BE2C (cell line): Measurements from ENCODE around the gene F7.
A peak's percentile ranks its signal among the peaks of the same experiment; 100 is the strongest.

Experiments used
- DNase-seq: peaks from one replicate; pipeline ENCODE4 v3.0.0-alpha.2; 2020
- H3K27me3 ChIP-seq: fragments of 250-450 bp; sonication (Bioruptor Pico); 2 replicates; pipeline ENCODE4 v1.5.1; 2020; ENCODE audit warnings: mild to moderate bottlenecking
- H3K36me3 ChIP-seq: fragments of 250-450 bp; sonication (Bioruptor Pico); 2 replicates; pipeline ENCODE4 v1.5.1; 2020; ENCODE audit warnings: mild to moderate bottlenecking
- H3K4me1 ChIP-seq: fragments of 250-450 bp; sonication (Bioruptor Pico); 2 replicates; pipeline ENCODE4 v1.5.1; 2020
- H3K4me3 ChIP-seq: 2 replicates; pipeline ENCODE4 v1.5.1; 2011; ENCODE audit warnings: low read depth, low read length
- H3K9me3 ChIP-seq: fragments of 250-450 bp; sonication (Bioruptor Pico); 2 replicates; pipeline ENCODE4 v1.5.1; 2020
- CTCF ChIP-seq: IDR thresholded peaks from 2 replicates; pipeline ENCODE4 v1.5.1; 2012; ENCODE audit warnings: mild to moderate bottlenecking, low read depth, low read length

The F7 gene

DNA sequence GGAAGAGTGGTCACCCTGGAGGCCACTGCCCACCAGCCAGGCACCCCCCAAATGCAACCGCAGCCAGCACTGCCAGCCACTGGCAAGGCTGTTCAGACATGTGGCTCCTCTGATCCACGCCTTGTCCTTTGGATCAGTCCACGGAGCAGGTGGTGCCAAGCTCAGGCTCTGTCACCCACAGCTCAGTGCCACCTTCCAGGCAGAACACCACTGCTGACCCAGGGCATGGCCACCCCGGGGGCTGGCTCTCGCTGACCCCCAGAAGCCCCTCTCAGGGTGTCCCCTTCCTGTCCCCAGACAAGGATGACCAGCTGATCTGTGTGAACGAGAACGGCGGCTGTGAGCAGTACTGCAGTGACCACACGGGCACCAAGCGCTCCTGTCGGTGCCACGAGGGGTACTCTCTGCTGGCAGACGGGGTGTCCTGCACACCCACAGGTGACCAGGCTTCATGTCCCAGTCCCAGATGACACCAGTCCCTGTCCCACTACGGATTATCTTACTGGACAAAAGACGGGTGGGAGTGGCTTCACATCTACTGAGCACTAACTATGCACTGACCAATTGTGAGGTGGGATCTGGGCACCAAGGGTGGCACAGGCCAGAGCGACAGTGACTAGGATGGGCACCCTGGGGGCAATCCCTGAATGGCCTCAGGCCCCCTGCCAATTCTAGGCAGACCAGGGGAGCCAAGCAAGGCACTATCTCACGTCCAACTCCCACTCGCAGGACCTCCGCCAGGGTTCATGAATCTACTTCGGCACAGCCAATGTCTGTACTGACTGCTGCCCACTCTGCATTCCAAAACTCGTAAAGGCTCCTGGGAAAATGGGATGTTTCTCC is 10.0 kb downstream of the F7 start:
- peaks cover 5% of the 10 kb centered on the region for H3K27me3 ChIP-seq
- H3K4me1 ChIP-seq, result no peaks in the 10 kb centered on the region
- peaks cover 3% of the 10 kb centered on the region for H3K9me3 ChIP-seq
- H3K36me3 ChIP-seq, result no peaks in the 10 kb centered on the region
- no peak overlapping the region for H3K4me3 ChIP-seq
- no peak for TF ChIP-seq CTCF
- DNase-seq, result no peak

DNA sequence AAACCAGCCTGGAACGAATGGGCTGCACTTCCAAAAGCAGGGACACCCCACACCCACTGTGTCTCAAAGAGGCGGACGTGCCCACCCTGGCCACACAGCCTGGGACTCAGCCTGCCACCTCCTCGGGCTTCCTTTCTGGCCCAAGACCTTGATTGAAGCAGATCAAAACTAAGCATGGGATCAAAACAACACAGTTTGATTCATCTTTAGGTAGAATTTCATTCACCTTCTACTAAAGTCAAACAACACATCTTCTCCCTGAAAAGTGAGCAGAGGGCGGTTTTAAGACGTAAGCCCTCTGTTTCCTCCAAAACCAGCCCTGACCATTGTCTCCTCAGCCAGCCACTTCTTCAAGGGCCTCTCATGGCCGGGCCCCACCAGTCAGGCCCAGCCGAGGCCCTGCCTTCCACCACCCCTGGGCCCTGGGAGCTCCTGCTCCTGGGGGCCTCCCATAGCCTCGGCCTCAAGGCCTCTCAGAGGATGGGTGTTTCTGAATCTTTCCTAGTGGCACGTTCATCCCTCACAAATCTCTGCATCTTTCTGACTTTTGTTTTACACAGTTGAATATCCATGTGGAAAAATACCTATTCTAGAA is 10.7 kb downstream of the F7 start:
- Histone ChIP-seq H3K27me3 (no peaks in the 10 kb centered on the region; the same call in 1 of the 2 replicates), H3K4me1 (no peaks in the 10 kb centered on the region), H3K9me3 (no peaks in the 10 kb centered on the region), H3K4me3 (no peak overlapping the region), H3K36me3 (no peaks in the 10 kb centered on the region)
- DNase-seq, result no peak
- TF ChIP-seq CTCF, result no peak

DNA sequence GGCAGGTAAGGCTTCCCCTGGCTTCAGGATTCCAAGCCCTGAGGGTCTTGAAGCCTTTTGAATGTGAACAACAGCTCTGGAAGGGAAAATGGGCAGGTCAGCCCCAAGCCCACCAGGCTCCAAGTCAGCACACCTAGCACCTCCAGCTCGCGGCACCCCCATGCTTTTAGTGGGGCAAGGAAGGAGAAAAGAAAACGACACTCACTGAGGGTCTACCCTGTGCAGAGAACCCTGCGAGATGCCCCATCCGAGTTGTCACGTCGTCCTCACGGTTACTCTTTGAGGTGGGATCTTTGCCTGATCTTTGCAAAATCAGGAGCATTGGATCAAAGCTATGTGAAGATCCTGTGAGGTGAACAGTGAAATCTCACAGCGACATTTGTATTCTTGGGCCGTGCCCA is 11.3 kb downstream of the F7 start:
- DNase-seq, result no peak
- no peaks in the 10 kb centered on the region for H3K36me3 ChIP-seq
- TF ChIP-seq CTCF, result no peak

GRCh38 chr13:113117335-113117872 is 11.8 kb downstream of the F7 start:
- Histone ChIP-seq H3K4me1 (no peaks in the 10 kb centered on the region), H3K27me3 (no peaks in the 10 kb centered on the region; the same call in 1 of the 2 replicates), H3K4me3 (no peak overlapping the region), H3K9me3 (no peaks in the 10 kb centered on the region), H3K36me3 (no peaks in the 10 kb centered on the region)
- peak; percentile 4 for DNase-seq
- TF ChIP-seq CTCF, result no peak

More for the DNA sequence above, 11.3 kb downstream of the F7 start:
- Histone ChIP-seq H3K4me3 (no peak overlapping the region), H3K27me3 (no peaks in the 10 kb centered on the region; the same call in 1 of the 2 replicates), H3K9me3 (no peaks in the 10 kb centered on the region), H3K4me1 (no peaks in the 10 kb centered on the region)

DNA sequence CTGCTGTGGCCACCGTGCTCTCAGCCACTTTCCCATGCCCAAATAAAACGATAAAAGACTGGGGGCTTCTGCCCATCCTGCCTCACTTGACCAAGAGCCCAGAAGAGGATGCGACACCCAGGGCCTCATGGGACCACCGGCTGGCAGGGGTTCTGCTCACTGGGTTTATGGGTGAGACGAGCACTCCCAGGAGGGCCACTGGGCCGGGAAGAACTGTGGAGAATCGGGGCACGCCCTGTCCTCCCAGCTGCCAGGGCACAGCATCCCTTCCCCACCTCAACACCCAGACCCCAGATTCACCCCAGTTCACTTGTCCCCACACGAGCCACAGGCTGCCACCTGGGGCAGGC is 12.3 kb downstream of the F7 start:
- H3K4me3 ChIP-seq, result no peak overlapping the region
- no peaks in the 10 kb centered on the region for H3K36me3 ChIP-seq
- no peak for TF ChIP-seq CTCF
- DNase-seq, result no peak
- peaks cover 3% of the 10 kb centered on the region; the same call in 1 of the 2 replicates for H3K4me1 ChIP-seq
- H3K9me3 ChIP-seq, result no peaks in the 10 kb centered on the region
- H3K27me3 ChIP-seq, result no peaks in the 10 kb centered on the region; the same call in 1 of the 2 replicates
